Measurements from ENCODE around the gene TMEM72. TPM values are rescaled to one million over a fixed set of nuclear protein-coding genes. Genes with fewer than 3 reads are reported as not detected.

Gene TMEM72
- total and polyA plus RNA-seq, 7 donors, result 0.33 to 11.8 (median 4.1) TPM; not detected in 3

DNA sequence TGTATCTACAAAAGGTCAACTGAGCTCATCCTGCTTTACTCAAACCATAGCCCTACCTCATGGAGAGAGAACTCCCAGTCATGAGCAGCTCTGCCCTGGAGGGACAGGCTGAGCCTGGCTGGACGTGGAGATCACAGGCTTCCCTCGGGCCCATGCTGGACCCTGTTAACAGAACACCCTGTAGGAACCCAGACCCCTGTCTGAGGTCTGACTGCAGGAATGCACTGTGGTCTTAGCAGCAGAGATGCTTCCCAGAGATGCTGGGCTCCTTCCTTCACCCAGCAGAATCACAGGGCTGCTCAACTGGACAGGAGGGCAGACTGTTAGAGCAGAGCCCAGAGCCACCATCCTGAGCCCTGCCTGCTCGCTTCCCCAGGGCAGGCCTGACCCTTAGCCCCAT is 814 bp downstream of the TMEM72 start:
- Histone ChIP-seq H3K4me1 (no peaks in the 10 kb centered on the region), H3K9me3 (no peaks in the 10 kb centered on the region), H3K4me3 (no peak overlapping the region), H3K27me3 (no peaks in the 10 kb centered on the region), H3K27ac (no peak overlapping the region), H3K36me3 (no peaks in the 10 kb centered on the region)
- TF ChIP-seq POLR2A (IDR thresholded peaks at IDR 0.05), result no peak
- no peak for TF ChIP-seq EP300 (IDR thresholded peaks at IDR 0.05)
- no peak for TF ChIP-seq CTCF (IDR thresholded peaks at IDR 0.05)
- no peak for TF ChIP-seq POLR2AphosphoS5 (IDR thresholded peaks at IDR 0.05)
- intact Hi-C loops (cut with DNase I), result no loop called here
- WGBS, 2 donors, result 80 to 89% methylated on average over 3 of the region's 3 CpGs
- no peak for DNase-seq

DNA sequence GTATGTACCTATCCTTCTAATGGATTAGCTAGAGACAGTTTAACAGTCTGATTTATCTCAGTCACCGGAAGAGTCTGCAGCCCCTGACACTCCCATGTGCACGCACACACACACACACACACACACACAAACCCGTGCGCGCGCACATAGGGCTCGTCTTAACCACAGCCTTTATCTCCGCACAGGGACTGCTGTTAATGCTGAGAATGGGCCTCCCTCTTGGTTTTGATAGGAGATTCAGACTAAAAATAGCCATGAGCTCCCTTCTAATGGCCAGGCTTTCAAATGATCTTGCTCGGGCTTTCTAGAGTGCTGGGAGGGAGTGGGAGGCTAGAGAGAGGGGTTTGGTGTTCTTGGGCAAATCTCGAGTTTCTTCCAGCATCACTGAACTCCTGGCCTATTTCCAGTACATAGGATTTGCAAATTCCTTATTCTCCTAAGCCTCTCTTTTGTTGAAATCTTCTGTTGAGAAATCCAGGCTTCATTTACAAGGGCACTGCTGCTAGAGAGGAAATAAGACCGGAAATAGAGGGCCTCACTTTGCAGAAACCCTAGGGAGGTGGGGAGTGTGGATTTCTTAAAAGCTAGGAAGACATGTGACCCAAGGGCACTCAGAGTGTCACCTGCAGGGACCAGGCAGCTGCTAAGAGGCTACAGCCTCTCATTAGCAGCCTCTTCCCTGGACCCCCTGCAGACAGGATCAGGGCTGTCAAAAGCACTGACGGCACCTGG is 2.4 kb downstream of the TMEM72 start:
- TF ChIP-seq POLR2AphosphoS5 (IDR thresholded peaks at IDR 0.05), result no peak
- no peak for TF ChIP-seq CTCF (IDR thresholded peaks at IDR 0.05)
- H3K27ac ChIP-seq, result no peak overlapping the region
- WGBS, 2 donors, result 54 to 81% methylated on average over 12 of the region's 12 CpGs
- no peak overlapping the region for H3K4me3 ChIP-seq
- intact Hi-C loops (cut with DNase I), result no loop called here
- DNase-seq, result no peak
- no peaks in the 10 kb centered on the region for H3K4me1 ChIP-seq
- no peaks in the 10 kb centered on the region for H3K36me3 ChIP-seq
- H3K9me3 ChIP-seq, result no peaks in the 10 kb centered on the region
- no peaks in the 10 kb centered on the region for H3K27me3 ChIP-seq

GRCh38 chr10:44914891-44915290 is 3.8 kb downstream of the TMEM72 start:
- Histone ChIP-seq H3K4me1 (no peaks in the 10 kb centered on the region), H3K27ac (no peak overlapping the region), H3K36me3 (no peaks in the 10 kb centered on the region), H3K4me3 (no peak overlapping the region), H3K9me3 (no peaks in the 10 kb centered on the region), H3K27me3 (no peaks in the 10 kb centered on the region)
- DNase-seq, result no peak
- no peak for TF ChIP-seq EP300 (IDR thresholded peaks at IDR 0.05)
- no peak for TF ChIP-seq CTCF (IDR thresholded peaks at IDR 0.05)
- no peak for TF ChIP-seq POLR2A (IDR thresholded peaks at IDR 0.05)
- no peak for TF ChIP-seq POLR2AphosphoS5 (IDR thresholded peaks at IDR 0.05)
- intact Hi-C loops (cut with DNase I), result no loop called here
- 86 to 89% methylated on average over 2 of the region's 2 CpGs for WGBS, 2 donors

GRCh38 chr10:44916429-44916828 is 5.3 kb downstream of the TMEM72 start:
- no peak for DNase-seq
- WGBS, 2 donors, result 81 to 89% methylated on average over 2 of the region's 2 CpGs
- TF ChIP-seq EP300 (IDR thresholded peaks at IDR 0.05) (no peak), CTCF (IDR thresholded peaks at IDR 0.05) (no peak), POLR2A (IDR thresholded peaks at IDR 0.05) (no peak), POLR2AphosphoS5 (IDR thresholded peaks at IDR 0.05) (no peak)
- intact Hi-C loops (cut with DNase I), result no loop called here
- no peaks in the 10 kb centered on the region for H3K9me3 ChIP-seq
- H3K27ac ChIP-seq, result no peak overlapping the region
- no peaks in the 10 kb centered on the region for H3K27me3 ChIP-seq
- no peak overlapping the region for H3K4me3 ChIP-seq
- no peaks in the 10 kb centered on the region for H3K4me1 ChIP-seq
- no peaks in the 10 kb centered on the region for H3K36me3 ChIP-seq

DNA sequence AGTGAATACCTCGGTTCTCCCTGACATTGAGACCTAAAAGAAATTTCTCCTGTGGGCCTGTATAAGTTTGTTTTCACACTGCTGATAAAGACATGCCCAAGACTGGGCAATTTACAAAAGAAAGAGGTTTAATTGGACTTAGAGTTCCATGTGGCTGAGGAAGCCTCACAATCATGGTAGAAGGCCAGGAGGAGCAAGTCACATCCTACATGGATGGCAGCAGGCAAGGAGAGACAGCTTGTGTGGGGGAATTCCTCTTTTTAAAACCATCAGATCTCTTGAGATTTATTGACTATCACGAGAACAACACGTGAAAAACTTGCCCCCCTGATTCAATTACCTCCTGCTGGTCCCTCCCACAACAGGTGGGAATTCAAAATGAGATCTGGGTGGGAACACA is 6.7 kb downstream of the TMEM72 start:
- no peak for DNase-seq
- no peak for TF ChIP-seq CTCF (IDR thresholded peaks at IDR 0.05)
- no peak for TF ChIP-seq EP300 (IDR thresholded peaks at IDR 0.05)
- TF ChIP-seq POLR2AphosphoS5 (IDR thresholded peaks at IDR 0.05), result no peak
- no peak for TF ChIP-seq POLR2A (IDR thresholded peaks at IDR 0.05)
- Histone ChIP-seq H3K27ac (no peak overlapping the region), H3K9me3 (no peaks in the 10 kb centered on the region), H3K4me1 (no peaks in the 10 kb centered on the region), H3K36me3 (no peaks in the 10 kb centered on the region), H3K4me3 (no peak overlapping the region), H3K27me3 (no peaks in the 10 kb centered on the region)
- intact Hi-C loops (cut with DNase I), result no loop called here
- WGBS, 2 donors, result 80 to 94% methylated on average over 3 of the region's 3 CpGs

Measured in sigmoid colon (tissue), 7 donors.